COLO668 (cell line): ENCODE data around the gene NPSR1.
"Not testable (repeated sequence)": the region's sequence is repeated elsewhere in the genome, so short reads cannot be mapped to it uniquely, and the experiment has no call there.

ENCODE experiments used
- DNase-seq: peaks from one replicate; lab custom pipeline; 2025; ENCODE audit not compliant: unreplicated experiment; lab: John Stamatoyannopoulos, UW

The NPSR1 gene

GRCh38 chr7:34832020-34832419 is 174.0 kb downstream of the NPSR1 start:
- no peak for DNase-seq

DNA sequence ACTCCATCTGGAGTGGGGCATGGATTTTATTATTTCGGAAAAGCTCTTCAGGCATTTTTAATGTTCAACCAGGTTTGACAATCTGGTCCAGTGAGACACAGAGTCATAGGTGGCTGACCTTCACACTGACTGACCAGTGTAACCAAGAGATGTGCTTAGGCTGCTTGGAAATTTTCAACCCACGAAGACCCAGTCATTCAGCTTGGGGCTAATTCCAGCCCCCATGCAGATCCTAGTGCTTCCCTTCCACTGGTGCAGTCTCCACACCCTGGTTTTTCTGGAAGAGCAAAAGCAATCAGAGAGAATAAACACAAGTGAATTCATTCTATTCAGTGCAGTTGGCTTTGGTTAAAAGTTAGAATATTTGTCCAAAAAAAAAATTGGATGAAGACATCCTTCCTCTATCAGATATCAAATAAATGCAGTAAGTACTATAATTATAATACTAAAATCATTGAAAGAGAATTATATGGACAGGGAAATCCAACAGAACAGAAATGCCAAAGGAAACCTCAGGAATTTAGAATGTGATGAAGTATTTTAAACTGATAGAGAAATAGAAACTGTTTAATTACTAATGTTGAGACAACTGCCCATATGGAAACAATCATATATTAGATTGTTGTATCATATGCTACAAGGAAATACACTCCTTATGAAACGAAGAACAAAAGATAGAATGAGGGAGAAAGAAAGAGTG is 178.0 kb downstream of the NPSR1 start:
- DNase-seq, result no peak

- no peak for DNase-seq
Measured at GRCh38 chr7:34837316-34837715, 179.3 kb downstream of the NPSR1 start.

- no peak for DNase-seq
Measured at GRCh38 chr7:34837801-34838201, 179.8 kb downstream of the NPSR1 start.

DNA sequence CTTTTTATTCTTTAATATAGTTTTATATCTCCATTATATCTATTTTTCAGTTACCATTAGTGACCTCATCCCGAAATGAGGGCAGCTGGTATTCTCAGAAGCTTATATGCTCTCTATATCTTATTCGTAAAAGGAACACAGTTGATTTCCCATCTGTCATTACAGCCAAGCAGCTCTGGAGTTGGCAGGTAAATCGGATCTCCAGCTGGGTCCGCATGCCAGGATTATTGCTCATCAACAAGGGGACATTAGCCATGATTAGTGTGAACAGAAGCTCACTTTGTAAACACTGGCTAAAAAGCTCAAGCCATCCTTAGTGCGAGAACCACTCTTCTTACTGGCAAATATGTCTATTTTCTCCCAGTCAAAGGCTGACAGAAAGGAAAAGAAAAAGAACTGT is 180.3 kb downstream of the NPSR1 start:
- DNase-seq, result no peak

- no peak for DNase-seq
Measured at GRCh38 chr7:34839645-34840044, 181.6 kb downstream of the NPSR1 start.

GRCh38 chr7:34840176-34840785 is 182.3 kb downstream of the NPSR1 start:
- DNase-seq, result no peak

- DNase-seq, result no peak
Measured at GRCh38 chr7:34841326-34841725, 183.3 kb downstream of the NPSR1 start.

DNA sequence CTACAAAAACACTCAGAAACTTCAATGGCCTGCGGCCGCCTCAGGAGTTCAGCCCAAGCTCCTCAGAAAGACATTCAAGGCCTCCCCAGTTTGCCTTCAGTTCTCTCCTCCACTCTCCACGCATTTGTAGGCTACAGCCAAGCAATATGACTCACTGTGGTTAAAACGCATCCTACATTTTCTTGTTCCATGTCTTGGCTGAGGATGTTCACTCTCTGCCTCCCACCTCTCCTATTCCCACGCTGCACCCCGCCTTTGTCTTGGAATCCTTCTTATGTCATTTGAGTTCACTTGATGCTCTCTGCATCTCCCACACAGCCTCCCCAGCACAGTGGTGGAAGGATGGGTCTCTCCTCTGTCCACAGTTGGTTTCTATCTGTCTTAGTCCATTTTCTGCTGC is 184.8 kb downstream of the NPSR1 start:
- DNase-seq, result no peak

GRCh38 chr7:34844406-34844805 is 186.4 kb downstream of the NPSR1 start:
- DNase-seq, result no peak

DNA sequence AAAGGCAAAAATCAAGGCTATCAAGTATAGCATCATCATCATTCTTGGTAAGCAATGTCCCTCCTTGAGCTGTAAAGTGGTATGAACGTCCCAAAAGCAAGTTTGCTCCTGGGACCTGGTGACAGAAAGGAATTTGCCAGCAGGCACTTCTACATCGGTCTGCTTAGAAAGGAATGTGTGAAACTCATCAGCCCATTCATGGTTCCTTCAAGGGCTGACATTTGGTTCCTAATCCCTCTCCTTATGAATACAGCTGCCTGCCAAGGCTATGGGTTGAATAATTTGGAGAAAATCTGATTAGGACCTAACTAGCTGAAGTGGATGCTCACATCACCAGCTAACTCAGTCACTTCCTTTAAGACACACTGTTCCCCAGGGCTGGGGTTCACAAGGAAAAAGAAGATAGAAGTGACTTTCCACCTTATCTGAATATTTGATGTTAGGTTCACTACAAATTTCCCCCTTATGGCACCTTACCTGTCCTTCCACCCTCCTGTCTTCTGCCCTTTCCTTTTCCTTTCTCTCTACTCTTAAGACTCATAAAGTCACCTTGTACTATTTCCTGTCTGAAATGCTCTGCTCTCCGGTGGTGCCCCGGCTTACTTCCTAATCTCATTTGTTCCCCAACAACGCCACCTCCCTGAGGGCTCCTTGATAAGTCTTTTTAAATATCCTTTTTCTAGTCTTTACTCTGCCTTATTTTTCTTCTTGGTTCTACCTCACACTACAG is 187.1 kb downstream of the NPSR1 start:
- no peak for DNase-seq

DNA sequence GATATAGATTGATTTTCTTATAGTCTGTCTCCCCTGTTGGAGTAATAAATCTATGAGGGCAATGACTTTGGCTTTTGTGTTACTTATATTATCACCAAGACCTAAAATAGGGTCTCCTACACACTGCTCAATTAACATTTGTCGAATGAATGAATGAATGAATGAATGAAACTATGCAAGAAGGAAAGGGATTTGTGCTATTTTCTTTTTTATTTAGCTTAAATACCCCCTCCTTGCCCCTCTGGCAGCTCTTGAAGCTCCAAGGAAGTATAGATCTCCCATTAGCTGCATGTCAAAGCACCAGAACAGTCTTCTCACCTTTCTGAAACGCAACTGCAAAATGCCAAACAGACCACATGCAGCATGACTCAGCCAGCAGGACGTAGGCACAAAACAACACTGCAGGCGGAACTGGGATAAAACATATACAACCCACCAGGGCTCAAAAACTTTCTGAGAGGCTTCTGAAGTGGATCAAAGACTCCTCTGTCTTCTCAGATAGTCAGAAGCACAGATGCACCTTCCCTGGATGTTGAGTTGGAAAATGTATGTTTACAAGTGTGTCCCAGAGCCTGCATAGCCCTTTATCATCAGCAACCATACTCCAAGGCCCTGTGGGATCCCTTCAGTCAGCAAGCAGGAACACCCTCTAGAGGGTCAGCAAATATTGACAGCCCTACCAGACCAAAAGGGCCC is 187.8 kb downstream of the NPSR1 start:
- DNase-seq, result no peak

- no peak for DNase-seq
Measured at GRCh38 chr7:34846976-34847375, 189.0 kb downstream of the NPSR1 start.

- DNase-seq, result no peak
Measured at GRCh38 chr7:34848670-34849069, 190.7 kb downstream of the NPSR1 start.

DNA sequence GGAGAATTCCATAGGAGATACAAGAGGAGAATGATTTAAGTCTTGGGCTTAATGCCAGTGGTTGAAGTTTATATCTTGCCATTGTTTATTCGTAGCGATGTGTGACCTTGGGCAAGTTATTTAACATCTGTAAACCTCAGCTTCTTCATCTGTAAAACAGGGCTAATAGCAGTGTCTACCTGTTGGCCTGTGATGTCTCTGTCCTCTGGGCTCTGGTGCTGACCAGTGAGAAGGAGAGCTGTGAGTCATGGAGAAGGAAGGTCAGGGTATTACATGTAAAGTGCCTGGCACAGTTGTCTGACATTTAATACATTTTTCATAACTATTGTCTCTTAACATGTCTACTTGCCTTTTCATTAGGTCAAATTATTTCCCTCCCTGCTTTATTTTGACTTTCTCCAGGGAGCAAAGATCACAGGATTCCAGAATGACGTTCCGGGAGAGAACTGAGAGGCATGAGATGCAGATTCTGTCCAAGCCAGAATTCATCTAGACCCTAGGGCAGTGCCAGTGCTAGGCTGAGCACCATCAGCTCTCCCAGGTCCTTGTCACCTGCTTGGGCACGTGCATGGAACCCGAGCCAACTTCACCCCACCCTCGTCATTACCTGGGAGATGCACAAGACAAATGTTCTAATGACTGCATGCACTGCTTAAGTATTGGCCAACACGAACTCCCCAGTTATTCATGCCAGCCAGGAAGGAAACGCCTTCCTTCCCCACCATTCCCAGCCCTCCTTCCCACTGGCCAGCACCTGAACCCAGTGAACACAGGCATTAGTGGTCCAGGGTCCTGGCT is 191.3 kb downstream of the NPSR1 start:
- no peak for DNase-seq

- no peak for DNase-seq
Measured at GRCh38 chr7:34849986-34850385, 192.0 kb downstream of the NPSR1 start.

GRCh38 chr7:34850681-34851080 is 192.7 kb downstream of the NPSR1 start:
- DNase-seq, result no peak

DNA sequence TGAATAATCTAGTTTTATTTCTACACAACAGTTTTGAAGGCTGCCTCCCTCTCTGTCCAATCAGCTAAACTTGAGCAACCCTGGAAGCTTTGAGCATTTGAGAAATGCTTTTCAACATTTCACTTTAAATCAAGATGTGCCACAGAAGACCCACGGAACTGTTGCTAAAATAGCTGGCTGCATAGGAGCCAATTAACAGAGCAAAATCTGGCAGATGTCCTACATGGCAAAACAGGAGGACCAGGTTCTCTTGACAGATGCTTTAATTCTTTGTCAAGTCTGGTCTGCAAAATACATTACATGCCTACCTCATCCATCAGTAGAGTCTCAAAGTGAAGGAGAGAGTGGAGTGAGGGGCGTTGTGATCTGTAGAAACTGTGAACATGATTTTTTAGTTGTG is 193.4 kb downstream of the NPSR1 start:
- DNase-seq, result no peak

DNA sequence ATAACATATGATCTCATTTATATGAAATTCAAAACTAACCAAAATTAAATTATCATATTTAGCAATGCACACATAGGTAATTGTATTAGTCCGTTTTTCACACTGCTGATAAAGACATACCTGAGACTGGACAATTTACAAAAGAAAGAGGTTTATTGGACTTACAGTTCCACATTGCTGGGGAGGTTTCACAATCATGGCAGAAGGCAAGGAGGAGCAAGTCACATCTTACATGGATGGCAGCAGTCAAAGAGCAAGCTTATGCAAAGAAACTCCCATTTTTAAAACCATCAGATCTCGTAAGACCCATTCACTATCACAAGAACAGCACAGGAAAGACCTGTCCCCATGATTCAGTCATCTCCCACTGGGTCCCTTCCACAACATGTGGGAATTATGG is 200.4 kb downstream of the NPSR1 start:
- DNase-seq, result not testable (repeated sequence)

DNA sequence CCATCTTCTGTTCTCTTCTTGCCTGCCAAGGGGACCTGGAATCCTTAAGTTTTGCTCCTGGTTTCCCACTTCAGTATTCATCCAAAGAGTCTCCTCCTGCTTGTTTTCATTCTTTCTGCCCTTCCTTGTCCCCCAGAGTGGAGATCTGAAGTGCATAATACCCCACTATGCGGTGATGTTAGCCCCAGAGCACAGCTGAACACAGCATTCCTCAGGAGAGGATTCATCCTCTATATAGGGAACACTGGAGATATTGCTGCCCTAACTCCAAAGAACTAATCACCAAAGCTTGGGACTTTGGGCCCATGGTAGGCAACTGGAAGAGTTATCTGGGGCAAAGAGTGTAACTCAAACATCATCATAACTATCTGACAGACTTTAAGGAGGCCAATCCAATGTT is 201.3 kb downstream of the NPSR1 start:
- DNase-seq, result not testable (repeated sequence)

GRCh38 chr7:34866222-34866621 is 208.2 kb downstream of the NPSR1 start:
- not testable (repeated sequence) for DNase-seq
